ENCODE measurements around the gene TXNDC11. TPM values are rescaled to one million over a fixed set of nuclear protein-coding genes. Genes with fewer than 3 reads are reported as not detected.

Gene TXNDC11
- total RNA-seq, 1 donor from 2014 or later = 36.1 TPM

GRCh38 chr16:11630046-11630767 is 112.5 kb downstream of the TXNDC11 start:
- Histone ChIP-seq H3K27me3 (ENCODE audit: control insufficient read depth, insufficient read depth, low read length) (no peaks in the 10 kb centered on the region), H3K4me3 (ENCODE audit: low read depth, low read length) (no peak overlapping the region), H3K36me3 (ENCODE audit: control insufficient read depth, insufficient read depth, low read length) (no peaks in the 10 kb centered on the region)
- no peak for DNase-seq (ENCODE audit: low read depth)
- no peak for TF ChIP-seq CTCF (IDR thresholded peaks at IDR 0.05; ENCODE audit: insufficient read depth, low read length, poor library complexity, severe bottlenecking)

Other genes starting within 250 kb of the TXNDC11 start
- 55.8 and 61.6 TPM in 2 replicates for gene LITAF, start 155.9 kb downstream of the TXNDC11 start, total RNA-seq
- gene SNN, start 74.4 kb downstream of the TXNDC11 start, total RNA-seq = 31.0 and 32.9 TPM in 2 replicates
- gene ZC3H7A, start 54.4 kb upstream of the TXNDC11 start, total RNA-seq = 50.1 and 52.6 TPM in 2 replicates
- gene RSL1D1, start 108.7 kb upstream of the TXNDC11 start, total RNA-seq = 194 and 240 TPM in 2 replicates
- gene GSPT1, start 173.1 kb upstream of the TXNDC11 start, total RNA-seq = 87.2 and 93.7 TPM in 2 replicates
- 0.96 and 4.9 TPM in 2 replicates for gene NPIPB2, start 199.2 kb upstream of the TXNDC11 start, total RNA-seq
- not detected in 2 replicates for gene TNFRSF17, start 222.4 kb upstream of the TXNDC11 start, total RNA-seq
- gene SNX29, start 233.9 kb upstream of the TXNDC11 start, total RNA-seq = 13.3 and 15.7 TPM in 2 replicates